Epidermal melanocyte (primary cell): ENCODE measurements around the gene POLR3H.
A peak's percentile ranks its signal among the peaks of the same experiment; 100 is the strongest.

Experiments used
- DNase-seq: peaks from one replicate; pipeline ENCODE4 v3.0.0; 2011; ENCODE audit warnings: low spot score; ENCODE audit not compliant: insufficient read length

Gene POLR3H

DNA sequence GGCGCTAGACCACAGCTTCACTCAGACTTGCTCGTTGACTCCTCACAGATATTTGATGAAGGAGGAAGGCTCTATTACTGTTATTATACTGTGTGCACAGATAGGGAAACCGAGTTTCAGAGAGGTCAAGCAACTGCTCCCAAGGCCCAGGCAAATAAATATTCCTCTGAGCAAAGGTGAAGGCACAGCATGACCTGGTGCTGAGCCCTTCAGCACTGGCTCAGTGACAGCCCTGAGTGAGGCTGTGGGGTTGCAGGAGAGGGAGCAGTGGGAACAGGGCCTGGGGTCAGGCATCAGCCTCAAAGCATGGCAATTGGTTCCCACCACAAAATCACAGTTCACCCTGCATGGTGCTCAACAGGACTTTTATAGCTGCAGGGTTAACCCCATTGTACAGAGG lies 7.1 kb downstream of the POLR3H start:
- no peak for DNase-seq

DNA sequence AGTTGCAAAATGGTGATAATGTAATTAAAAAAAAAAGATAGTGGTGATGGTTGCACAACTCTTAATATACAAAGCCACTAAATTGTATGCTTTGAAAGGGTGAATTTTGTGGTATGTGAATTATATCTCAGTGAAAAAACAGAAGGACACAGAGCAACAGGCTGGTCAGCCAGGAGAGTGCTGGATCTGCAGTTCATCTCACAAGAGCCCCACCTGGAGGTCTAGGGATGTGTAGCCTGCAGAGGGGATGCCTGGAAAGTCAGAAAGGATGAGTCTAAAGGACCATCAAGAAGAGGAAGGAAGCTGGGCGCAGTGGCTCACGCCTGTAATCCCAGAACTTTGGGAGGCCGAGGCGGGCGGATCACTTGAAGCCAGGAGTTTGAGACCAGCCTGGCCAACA lies 9.0 kb downstream of the POLR3H start:
- no peak for DNase-seq

DNA sequence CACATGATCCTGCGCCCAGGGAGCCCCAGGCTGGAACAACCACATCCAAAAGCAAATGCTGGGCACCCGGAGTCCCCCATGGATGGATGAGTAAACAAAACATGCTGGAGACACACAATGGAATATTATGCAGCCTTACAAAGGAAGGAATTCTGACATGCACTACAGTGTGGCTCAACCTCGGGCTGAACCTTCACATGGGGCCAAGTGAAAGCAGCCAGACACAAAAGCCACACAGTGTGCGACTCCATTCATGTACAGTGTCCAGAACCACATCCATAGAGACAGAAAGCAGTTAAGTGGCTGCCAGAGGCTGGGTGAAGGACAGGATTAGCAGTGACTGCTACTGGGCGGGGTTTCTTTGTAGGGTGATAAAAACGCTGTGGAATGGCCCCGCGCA lies 10.1 kb downstream of the POLR3H start:
- no peak for DNase-seq

DNA sequence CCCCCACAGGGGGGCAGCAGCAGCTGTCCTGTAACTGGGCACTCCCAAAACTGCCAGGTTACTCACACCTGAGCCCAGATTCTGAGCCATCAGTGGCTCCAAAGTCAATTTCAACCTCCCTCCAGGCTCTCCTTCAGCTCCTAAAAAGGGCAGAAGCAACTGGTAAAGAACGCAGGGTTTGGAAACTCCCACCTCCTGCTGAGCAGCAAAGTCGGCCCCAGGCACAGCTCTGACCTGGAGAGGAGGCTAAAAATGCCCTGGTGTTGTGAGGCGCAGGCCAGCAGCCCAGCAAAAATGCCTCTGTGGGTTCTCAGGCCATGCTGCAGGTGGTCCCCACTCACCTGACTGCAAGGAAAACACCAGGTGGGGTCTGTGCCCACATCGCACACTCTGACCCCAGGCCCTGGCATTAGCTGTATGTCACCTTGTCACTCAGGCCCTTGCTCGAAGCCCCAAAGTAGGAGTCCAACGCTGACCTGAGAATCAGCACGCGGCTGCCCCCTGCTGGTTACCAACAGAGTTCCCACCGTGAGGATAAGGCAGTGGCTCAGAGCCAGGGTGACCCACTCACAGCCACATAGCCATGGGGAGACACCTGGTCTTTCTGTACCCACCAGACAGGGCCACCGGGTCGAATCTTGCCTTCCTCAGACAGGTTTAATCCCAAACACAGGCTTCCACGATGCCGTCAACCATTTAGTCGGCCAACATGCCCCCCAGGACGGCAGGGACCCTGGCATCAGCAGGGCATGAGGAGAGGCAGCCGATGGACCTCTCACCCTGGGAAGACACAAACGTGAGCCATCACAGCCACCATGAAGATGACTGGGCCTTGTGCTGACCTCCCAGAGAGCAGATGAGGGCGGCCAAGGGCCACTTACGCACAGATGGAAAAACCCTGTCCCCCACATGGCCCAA lies 11.1 kb downstream of the POLR3H start:
- peak; percentile 51 for DNase-seq

DNA sequence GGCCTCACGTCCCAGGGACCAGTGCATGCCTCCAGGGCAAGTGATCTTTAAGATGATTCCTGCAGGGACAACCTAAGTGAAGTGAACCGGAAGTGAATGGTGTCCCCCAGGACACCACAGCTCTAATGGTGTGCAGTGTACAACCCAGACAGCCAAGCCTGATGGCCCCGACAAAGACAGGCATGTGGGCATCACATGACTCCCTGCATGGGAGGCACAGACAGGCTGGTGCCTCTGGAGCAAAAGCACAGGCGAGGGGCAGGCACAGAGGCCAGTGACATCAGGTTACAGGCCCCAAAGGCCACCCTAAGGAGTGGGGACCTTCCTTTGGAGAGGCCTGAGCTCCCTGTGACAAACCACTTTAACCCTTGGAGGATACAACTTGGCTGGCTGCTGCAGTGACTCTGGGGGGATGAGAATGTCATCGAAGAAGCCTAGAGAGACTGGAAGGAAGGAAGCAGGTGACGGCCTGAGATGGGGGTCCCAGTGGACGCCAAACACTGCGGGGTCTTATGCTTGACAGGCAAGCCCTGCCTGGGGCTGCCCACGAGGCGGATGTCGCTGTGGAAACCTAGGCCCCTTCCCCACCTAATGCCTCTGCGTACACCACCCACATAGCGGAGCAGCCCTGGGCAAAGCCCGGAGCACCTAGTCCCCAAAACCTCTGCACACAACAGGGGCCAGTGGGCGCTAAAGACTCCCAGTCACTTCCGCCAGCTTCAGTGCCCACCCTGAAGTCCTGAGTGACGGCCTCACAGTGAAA lies 12.4 kb downstream of the POLR3H start:
- DNase-seq, result no peak

DNA sequence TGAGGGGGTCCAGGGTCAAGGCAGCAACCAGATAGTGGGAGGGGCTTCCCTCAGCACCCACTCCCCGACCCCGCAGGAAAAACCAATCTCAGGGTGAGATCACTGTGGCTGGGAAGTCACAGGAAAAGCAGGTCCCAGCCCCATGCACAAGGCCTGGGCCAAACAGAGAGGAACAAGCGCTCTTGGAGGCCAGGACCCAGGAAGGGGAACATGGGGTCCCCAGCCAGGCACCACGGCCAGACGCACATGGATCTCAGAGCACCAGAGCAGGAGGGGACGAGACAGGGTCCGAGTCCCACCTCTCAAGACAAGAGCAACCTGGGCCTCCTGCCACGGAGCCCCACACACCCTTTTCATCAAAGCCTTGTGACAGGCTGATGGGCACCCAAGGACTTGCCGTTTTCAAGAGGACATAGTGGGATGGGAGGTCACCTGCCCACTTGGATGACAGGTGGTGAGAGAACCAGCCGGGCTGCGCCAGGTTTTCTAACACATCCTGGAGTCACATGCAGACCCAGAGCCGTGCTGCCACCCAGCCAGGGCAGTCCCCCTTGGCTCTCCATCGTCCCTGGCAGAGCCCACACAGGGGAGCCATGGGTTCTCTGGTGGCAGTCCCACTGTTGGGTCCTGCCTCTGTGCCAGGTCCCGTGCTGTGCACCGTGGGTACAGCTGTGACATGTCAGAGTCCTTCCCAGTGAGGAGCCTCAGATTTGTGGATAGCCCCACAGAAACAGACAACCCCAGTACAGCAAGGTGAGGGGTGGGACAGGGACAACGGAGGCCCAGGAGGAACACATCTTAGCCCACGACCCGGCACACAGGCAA lies 13.2 kb downstream of the POLR3H start:
- DNase-seq, result no peak

DNA sequence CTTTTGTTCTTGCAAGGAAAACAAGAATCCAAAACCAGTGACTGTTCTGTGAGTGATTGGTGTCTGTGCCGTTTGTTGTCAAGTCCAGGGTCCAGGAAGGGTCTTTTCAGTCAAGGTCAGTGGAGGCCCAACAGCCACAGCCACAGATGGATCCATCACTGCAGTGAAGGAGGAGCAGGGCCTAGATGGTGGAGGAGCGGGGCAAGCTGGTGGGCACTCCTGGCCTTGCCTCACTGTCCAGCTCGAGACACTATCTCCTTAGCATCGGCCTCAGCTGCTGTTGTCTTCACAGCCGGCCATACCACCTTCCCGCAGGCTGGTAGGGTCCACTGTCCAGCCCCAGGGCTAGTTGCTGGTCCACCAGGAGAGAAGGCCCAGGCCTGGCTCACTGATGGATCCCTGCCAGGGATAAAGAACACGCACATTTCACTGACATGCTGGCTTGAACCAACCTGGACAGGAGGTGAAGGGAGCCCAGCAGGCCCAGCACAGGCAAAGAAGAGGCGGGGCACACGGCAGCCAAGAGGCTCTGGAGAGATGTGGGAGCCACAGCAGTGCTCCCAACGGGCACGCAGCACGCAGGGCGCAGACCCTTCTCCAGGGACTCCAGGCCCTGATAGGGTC lies 15.2 kb downstream of the POLR3H start:
- DNase-seq, result no peak

DNA sequence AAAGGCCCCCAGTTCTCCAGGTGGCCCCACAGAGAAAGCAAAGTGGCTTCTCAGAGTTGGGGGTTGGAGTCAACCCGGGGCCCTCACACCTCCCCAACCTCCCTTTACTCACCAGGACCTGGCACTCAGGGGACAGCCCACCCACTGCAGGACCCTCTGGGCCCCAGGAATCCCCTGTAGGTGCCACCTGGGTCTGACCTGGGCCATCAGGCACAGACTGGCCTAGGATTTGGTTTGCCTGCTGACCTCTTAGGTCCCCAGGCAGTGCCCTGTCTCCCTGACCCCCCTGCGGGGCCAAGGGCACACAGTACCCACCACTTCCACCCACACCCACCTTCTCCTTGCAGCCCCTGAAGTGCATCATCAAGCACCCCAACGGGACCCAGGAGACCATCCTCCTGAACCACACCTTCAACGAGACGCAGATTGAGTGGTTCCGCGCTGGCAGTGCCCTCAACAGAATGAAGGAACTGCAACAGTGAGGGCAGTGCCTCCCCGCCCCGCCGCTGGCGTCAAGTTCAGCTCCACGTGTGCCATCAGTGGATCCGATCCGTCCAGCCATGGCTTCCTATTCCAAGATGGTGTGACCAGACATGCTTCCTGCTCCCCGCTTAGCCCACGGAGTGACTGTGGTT lies 16.0 kb downstream of the POLR3H start:
- DNase-seq, result no peak

DNA sequence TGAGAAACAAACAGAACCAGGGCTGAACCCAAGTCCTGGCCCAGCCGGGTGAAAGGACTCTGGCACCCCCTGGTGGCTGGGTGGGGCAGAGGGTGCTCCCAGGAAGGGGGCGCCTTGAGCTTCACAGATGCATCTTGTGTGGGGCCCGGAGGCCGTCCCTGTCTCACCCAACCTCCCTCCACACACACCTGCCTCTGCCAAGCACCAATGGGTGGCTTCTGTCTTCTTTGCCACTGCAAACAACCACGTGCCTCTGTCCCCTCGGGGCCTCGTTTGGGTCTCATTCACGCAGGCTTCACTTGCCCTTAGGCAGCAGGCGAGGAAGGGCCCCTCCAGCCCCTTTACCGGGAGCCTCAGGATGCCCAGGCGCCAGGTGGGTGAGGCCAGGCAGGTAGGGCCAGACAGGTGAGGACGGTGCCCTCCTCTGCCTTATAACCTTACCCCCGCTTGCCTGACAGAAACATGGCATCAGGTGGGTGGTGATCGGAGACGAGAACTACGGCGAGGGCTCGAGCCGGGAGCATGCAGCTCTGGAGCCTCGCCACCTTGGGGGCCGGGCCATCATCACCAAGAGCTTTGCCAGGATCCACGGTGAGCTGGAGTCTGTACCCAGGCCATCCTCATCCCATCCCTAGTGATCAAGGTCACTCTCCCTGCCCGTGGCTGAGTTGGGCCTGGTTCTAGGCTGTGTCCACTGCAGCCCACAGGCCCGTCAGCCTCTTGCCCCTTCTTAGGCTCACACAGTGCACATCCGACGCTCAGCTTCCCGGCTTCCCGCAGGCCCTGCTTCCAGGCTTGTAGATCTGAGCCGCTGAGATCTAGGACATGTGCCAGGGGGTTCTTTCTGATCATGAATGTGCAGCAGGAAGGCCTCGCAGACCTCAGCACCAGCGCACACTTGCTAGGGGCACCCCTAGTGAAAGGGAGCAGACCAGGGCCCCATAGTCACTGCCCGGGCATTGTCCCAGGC lies 17.2 kb downstream of the POLR3H start:
- DNase-seq, result peak; percentile 30

DNA sequence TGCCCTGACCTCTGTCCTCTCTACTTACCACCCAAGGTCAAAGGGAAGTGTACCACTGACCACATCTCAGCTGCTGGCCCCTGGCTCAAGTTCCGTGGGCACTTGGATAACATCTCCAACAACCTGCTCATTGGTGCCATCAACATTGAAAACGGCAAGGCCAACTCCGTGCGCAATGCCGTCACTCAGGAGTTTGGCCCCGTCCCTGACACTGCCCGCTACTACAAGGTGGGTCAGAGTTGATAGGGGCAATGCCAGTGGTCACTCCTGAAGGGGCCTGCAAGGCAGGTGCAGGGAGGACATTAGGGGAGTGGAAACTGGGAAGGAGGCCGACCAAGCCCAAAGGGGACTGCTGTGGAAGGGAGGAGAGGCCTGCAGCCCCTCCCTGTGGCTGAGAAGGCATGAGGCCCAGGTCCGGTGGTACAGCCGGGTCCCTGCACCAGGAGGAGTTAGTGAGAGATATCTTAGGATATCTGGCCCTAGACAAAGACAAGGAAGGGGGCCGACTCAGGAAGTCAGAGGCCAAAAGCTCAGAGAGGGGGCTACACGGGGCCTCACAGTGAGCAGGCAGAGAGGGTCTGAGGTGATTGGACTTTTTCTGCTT lies 17.9 kb downstream of the POLR3H start:
- no peak for DNase-seq

DNA sequence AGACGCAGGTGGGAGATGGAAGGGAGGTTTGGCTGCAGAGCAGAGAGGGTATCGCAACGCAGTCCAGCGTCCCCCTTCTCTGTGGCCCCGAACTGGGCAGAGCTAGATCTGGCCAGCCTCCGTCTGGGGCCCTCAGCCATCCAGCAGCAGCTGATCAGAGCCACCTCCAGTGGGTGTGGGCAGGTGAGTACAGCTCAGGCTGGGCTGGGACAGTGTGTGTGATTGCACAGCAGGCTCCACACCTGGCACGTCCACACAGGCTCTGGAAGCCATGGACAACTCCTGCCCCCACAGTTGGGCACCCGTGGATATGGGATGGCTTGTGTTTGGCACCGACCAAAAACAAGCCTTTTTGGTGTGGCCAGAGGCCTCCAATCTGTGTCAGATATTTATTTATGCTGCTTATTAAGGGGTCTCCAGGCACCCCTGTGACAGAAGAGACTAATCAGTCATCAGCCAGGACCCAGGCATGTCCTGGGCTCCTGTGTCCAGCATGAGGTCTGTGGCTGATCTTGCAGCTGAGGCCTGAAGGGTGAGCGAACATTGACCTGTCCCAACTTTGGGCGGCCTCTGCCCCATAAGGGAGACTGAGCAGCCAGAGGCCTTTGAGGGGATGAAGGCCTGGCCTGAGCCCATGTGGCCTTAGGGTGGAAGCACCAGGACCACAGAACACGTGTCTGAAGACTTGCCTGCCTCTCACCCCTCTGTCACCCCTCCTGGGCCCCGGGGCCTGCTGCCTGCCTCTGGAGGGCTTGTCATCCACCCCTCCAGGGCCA lies 18.6 kb downstream of the POLR3H start:
- DNase-seq, result no peak

DNA sequence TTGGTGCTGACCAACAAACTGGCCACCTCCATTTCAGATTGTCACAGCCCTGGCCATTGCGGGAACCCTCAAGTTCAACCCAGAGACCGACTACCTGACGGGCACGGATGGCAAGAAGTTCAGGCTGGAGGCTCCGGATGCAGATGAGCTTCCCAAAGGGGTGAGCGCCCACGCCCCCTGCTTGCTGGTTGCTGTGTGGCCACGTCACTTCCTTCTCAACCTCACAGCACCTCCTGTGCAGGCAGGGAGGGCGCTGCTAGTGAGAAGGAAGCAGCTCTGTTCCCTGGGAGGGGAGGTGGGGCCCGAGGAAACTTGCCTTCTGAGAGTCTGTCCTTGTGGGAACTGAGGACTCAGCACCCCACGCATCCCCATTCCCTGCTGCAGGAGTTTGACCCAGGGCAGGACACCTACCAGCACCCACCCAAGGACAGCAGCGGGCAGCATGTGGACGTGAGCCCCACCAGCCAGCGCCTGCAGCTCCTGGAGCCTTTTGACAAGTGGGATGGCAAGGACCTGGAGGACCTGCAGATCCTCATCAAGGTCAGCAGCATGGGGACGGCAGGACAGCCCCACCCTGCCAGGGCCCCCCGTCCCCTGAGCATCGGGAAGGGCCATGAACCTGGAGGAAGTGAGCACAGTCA lies 19.3 kb downstream of the POLR3H start:
- DNase-seq, result no peak

DNA sequence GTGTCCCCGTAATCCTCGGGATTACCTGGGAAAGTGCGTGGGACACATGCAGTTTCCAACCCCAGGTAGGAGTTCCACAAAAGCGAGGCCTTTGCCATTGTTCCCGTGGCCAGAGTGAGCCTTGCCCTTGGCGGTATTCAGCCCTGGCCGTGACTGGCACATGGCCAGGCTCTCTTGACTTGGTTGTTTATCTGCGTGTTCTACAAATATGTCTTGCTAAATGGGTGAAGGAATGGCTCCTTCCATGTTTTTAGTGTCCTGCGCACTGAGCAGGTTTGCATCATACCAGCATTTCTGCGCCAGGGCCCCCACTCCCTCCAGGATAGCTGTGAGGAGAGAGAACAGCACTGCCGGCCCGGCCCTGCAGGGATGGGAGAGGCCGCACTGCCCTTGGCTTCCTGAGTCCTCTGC lies 20.0 kb downstream of the POLR3H start:
- no peak for DNase-seq

DNA sequence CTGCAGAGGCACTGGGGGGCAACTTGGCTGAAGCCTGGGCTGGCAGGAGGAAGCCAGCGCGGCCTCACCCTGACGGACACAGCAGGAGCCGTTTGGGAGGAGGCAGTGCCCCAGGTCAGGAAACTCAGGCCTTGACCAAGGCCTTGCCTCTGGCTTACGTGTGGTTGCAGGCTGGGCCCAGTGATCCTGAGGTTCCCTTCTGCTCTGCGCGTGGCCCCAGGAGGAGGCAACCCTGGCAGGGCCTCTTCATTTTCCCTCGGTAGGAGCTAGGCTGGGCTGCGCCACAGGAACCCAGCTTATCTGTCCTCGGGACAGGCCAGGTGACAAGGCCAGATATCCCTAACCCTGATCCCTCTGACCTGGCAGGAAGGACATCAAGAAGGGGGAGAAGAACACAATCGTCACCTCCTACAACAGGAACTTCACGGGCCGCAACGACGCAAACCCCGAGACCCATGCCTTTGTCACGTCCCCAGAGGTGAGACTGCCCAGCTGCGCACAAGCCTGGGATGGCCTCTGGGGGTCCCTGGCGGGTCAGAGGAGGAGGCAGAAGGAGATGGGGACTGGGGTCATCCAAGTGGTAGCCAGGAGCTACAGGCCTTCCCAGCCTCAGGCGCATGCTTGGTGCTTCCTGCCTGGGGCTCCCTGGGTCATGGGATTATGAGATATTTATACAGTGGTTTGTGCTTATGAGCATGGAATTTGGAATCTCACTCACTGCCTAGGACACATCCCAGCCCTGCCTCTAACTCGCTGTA lies 20.6 kb downstream of the POLR3H start:
- DNase-seq, result peak; percentile 56

DNA sequence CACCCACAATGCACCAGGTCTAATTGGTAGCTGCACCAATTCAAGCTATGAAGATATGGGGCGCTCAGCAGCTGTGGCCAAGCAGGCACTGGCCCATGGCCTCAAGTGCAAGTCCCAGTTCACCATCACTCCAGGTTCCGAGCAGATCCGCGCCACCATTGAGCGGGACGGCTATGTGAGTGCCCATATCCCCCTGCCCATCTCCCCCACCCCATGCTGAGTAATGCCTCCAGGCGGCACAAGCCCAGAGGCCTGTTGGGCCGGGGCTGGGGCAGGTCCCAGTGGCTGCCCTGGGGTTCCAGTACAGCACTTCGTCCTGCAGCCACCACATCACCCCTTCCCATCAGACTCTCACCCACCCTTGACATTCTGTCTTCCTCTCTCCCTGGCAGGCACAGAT lies 21.5 kb downstream of the POLR3H start:
- no peak for DNase-seq

DNA sequence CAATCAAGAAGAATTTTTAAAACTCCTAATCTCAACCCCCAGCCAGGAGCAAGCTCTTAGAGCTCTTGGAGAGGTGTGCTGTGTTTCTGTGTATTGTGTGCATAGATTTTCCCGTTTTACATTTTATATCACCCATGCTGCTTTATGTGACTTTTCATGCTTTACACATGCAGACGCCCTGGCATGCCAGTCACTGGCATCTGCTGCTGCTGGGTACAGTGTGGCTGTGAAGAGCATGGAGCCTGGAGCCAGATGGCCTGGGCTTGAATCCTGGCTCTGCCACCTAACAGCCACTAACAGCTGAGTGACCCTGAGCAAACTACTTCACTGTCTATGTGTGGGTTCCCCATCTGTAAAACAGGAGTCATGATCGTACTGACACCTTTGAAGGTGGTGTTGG lies 23.1 kb downstream of the POLR3H start:
- DNase-seq, result no peak

DNA sequence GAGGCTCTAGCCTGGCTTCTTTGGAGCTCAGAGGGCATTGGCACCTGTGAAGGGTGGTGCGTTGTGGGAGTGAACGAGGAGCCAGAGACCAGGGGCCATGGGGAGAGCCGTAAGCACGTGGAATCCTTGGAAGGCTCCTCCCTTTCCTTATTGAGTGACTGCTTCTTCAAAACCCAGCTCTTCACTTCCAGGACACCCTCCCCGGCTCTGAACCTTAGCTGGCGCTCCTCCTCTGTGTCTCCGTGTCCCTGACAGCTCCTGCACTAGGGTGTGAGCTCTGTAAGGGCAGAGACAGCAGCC lies 26.3 kb downstream of the POLR3H start:
- no peak for DNase-seq
